GM21528 (cell line): ENCODE measurements around the gene GALNT18.

Experiments
- ATAC-seq: cut with Tn5 transposase; IDR thresholded peaks from one replicate; pipeline ENCODE4 v1.9.1; 2021; ENCODE audit warnings: mild to moderate bottlenecking, moderate library complexity; ENCODE audit not compliant: unreplicated experiment, low FRiP score

Gene GALNT18

GRCh38 chr11:11502263-11502861 lies 119.4 kb downstream of the GALNT18 start:
- no peak for ATAC-seq

- no peak for ATAC-seq
These were observed 120.1 kb downstream of the GALNT18 start for GRCh38 chr11:11501546-11502262.

- no peak for ATAC-seq
These were observed 120.9 kb downstream of the GALNT18 start for GRCh38 chr11:11500744-11501487.

GRCh38 chr11:11499300-11499699 lies 122.5 kb downstream of the GALNT18 start:
- no peak for ATAC-seq

GRCh38 chr11:11498195-11498594 lies 123.6 kb downstream of the GALNT18 start:
- no peak for ATAC-seq

GRCh38 chr11:11496879-11497278 lies 124.9 kb downstream of the GALNT18 start:
- ATAC-seq, result no peak

- ATAC-seq, result no peak
These were observed 127.5 kb downstream of the GALNT18 start for GRCh38 chr11:11494348-11494747.

GRCh38 chr11:11493698-11494097 lies 128.1 kb downstream of the GALNT18 start:
- ATAC-seq, result no peak

GRCh38 chr11:11491589-11491988 lies 130.2 kb downstream of the GALNT18 start:
- no peak for ATAC-seq

- no peak for ATAC-seq
These were observed 130.8 kb downstream of the GALNT18 start for GRCh38 chr11:11491014-11491413.

GRCh38 chr11:11486423-11486822 lies 135.4 kb downstream of the GALNT18 start:
- ATAC-seq, result no peak

GRCh38 chr11:11486002-11486401 lies 135.8 kb downstream of the GALNT18 start:
- ATAC-seq, result no peak

- no peak for ATAC-seq
These were observed 138.2 kb downstream of the GALNT18 start for GRCh38 chr11:11483627-11484026.

- no peak for ATAC-seq
These were observed 139.1 kb downstream of the GALNT18 start for GRCh38 chr11:11482730-11483129.

- ATAC-seq, result no peak
These were observed 140.4 kb downstream of the GALNT18 start for GRCh38 chr11:11481371-11481770.

- ATAC-seq, result no peak
These were observed 140.8 kb downstream of the GALNT18 start for GRCh38 chr11:11480971-11481370.

- no peak for ATAC-seq
These were observed 143.1 kb downstream of the GALNT18 start for GRCh38 chr11:11478687-11479086.

GRCh38 chr11:11477695-11478420 lies 143.9 kb downstream of the GALNT18 start:
- ATAC-seq, result no peak

GRCh38 chr11:11476971-11477645 lies 144.7 kb downstream of the GALNT18 start:
- no peak for ATAC-seq

- ATAC-seq, result no peak
These were observed 145.3 kb downstream of the GALNT18 start for GRCh38 chr11:11476499-11476898.
